Endometrial microvascular endothelial cells (primary cell): ENCODE results near the gene FBXO31. TPM values are rescaled to one million over a fixed set of nuclear protein-coding genes. Genes with fewer than 3 reads are reported as not detected.

Experiments used
- in situ Hi-C: cut with HindIII; loops from 2 replicates; pipeline ENCODE4 v1.10.0; 2017; ENCODE audit warnings: low sequenced_read_pairs, low pct_unique_long_range_greater_than_20kb; ENCODE audit errors: inconsistent ontology term
- total RNA-seq: library from RNA; depleted of rRNA; stranded (reverse); fragments of >200 nt; gene quantifications from one replicate; pipeline ENCODE4 v1.2.3, GENCODE V29; 2015; ENCODE audit errors: inconsistent ontology term

The FBXO31 gene
- total RNA-seq, 1 donor from 2014 or later: 25.2 TPM

DNA sequence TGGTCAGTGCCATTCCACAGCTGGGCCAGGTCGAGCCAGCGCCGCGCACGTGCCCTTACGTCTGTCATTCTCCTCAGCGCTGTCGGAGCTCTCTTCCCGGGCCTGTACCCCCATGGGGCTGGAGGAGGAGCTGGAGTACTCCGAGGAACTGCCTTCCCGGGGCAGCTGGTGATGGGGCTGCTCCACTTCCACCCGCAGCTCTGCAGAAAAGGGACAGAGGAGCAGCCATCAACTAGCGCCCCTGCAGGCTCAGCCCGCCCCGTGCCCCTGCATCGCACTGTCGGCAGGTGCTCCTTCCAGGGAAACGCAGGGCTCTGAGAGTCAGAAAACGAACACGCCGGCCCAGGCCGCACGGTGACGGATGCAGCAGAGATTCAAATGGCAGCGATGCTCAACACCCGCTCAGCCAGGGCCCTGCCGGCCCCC lies 29.4 kb upstream of the FBXO31 start:
- in situ Hi-C loops: no loop called here

DNA sequence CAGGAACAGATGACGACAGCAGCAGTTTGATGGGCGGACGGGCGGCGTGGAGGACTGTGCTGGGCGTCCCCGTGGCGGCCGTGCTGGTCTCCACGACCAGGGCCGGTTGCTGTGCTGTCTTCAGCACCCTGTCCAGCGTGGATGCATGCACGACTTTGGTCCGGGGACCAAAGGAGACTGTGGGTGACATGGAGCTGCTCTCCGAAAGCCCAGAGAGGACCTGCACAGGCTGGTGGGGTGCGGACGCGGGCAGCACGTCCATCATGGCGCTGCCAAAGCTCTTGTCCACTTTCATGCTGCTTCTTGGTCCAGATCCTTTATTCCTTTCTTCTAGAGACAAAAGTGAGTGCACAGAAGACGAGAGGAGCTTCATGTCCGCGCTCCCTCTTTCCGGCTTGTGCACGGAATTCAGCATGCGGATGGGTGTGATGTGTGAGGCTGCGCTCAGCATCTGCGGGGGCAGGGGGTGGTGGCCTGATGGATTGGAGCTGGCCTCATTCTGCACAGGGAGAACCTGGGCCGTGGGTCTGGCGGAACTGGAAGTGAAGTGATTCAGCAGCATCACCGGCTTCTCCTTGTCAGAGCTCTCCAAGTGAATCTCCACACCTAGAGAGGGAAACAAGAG lies 28.9 kb upstream of the FBXO31 start:
- in situ Hi-C loops: no loop called here

DNA sequence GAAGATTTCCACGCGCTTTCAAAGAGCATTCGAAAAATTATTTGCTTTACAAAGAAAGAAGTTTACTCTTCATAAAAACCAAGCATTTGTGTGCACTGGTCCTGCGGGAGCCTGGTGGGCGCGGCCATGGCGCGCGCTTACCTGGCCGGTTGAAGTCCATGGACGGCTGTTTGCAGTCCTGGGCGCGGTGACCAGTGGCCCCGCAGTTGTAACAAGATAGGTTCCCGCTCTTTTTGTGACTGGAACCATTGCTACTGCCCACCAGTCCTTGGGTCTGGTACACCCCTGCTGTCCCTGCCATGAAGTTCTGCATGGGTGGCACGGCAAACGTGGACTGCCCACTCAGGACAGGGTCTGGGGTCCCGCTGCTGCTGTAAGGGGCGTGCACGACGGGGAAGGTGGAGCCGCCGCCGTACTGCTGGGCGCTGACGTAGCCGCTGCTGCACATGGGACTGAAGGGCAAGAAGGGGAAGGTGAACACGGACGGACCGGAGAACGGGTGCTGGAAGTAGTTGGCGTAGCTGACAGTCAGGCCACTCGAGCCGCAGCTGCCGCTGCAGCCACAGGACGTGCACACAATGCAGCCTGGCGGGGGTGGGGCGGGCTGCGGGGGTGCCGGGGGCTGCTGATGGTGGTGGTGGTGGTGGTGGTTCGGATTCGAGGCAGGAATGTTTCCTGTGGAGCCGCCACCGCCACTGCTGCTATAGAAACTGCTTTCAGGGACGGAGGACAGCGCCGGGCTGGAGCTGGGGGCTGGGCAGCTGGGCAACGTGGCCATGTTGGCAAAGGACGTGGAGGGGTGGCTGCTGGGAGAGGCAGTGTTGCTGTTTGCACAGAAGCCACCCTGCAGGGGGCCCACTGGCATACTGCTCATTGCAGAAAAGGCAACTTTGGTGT lies 28.0 kb upstream of the FBXO31 start:
- in situ Hi-C loops: no loop called here

DNA sequence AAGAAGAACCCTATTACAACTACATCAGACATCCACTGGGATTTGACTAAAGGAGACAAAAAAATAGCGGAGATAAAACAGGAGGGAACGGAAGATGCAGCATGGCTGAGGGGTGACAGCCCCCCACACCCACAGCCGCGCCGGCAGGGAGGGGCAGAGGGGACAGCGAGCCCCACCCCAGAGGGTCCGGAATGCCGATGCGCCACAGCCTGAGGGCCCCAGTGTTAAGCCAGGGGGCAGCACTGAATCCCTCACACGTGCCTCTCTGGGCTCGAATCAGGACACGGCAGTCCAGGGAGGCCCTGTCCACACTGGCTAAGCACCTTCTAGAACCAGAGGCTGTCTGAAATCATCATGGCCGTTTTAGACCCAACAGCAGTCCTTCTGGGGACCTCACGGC lies 27.4 kb upstream of the FBXO31 start:
- in situ Hi-C loops: no loop called here

DNA sequence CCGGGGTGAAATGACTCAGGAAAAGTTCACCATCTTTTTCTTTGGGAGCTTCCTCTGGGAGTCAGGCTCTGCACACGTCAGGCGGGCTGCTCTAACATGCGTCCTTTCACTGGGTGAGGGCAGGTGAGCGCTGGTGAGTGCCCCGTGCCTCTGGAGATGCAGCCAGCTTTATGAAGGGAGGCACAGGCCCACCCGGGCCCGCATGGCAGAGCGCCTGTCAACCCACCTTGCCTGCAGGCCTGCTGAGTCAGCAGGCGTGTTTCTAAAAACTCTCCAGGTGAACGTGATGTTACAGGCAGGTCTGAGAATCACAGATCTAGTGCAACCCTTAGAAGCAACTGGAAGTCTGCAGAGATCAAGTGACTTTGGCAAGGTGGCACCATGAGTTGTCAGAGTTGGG lies 27.0 kb upstream of the FBXO31 start:
- in situ Hi-C loops: no loop called here

DNA sequence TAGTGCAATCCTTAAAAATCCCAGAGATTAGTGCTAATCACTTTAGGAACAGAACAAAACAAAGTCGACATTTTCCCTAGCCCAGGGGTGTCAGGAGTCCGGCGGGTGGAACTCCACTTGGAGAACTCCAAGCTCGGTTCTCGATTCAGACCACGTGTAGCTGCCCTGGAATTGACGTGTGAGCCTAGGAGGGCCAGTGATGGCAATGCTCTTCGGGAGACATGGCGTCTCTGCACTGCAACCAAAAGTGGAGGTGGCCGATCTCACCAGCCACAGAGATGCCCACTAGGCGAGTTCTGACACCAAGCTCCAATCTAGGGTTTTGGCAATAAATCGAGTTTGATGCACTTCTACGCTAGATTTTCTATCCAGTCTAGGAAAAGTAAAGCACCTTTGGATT lies 26.2 kb upstream of the FBXO31 start:
- in situ Hi-C loops: no loop called here

DNA sequence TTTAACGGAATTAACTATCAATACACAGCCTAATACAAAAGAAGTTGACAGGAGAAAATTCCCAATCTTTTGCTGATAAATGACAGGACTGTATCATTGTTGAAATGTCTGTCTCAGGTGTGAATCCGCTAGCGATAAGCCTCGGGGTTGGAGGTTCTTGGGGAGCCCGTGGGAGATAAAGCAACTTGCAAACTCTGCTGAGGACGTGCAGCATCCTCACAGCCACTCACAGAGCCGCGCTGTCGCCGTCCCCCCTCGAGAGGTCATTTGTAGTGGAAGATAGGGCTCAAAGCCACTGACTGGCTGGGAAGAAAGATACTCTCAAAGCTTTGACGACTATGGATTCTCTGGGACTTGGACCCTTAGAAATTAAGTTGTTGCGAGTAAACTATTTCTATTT lies 25.6 kb upstream of the FBXO31 start:
- in situ Hi-C loops: no loop called here

DNA sequence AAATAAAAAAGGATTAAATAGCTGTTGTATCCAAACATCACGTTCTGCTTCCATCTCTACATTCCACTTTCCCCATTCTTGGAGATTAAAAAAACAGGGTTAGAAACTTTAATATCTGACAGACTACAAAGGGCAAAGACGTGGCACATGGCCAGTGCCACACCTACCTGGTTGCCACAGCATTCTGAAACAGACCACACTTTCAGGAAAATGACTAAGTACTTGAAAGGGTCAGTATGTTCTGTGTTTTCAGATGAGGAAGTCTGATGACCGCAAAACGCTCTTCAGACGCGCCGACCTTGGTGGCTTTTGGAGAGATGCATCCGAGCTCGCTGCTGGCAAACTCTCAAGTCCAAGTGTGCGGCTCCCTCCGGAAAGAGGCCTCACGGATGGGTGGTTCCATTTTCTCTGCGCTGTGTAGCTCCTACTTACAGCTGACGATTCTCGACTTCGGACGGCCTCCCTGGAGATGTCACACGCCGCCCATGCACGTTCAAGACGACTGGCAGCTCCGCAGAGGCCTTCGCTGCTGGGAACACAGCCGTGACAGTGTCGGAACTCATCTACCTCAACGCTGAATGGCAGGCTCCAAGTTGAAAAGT lies 24.0 kb upstream of the FBXO31 start:
- in situ Hi-C loops: no loop called here

DNA sequence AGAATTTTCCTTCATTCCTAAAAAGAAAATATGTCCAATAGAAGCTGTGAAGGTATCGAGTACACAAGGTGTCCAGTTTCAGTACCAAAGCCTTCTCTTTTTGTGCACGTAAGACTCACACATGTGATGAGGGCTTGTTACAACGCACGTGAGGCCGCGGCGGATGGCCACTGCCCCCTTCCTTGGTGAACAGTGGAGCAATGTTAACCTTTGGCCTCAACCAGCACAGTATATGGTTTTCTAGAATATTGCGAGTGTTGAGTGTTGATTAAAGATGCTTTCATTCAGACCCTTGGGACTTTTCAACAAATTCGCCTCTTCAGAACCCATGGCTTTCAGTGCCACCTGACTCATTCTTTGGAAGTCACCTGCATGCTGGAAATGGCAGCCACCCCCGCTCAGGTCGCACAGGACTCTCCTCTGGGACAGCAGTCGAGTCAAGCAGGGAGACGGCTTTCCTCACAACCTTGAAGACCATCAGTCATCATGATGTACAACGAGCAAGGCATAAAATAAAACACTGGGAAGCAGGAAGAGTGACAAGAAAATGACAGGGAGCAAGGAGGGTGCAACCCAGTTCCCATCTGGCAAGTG lies 23.0 kb upstream of the FBXO31 start:
- in situ Hi-C loops: no loop called here

DNA sequence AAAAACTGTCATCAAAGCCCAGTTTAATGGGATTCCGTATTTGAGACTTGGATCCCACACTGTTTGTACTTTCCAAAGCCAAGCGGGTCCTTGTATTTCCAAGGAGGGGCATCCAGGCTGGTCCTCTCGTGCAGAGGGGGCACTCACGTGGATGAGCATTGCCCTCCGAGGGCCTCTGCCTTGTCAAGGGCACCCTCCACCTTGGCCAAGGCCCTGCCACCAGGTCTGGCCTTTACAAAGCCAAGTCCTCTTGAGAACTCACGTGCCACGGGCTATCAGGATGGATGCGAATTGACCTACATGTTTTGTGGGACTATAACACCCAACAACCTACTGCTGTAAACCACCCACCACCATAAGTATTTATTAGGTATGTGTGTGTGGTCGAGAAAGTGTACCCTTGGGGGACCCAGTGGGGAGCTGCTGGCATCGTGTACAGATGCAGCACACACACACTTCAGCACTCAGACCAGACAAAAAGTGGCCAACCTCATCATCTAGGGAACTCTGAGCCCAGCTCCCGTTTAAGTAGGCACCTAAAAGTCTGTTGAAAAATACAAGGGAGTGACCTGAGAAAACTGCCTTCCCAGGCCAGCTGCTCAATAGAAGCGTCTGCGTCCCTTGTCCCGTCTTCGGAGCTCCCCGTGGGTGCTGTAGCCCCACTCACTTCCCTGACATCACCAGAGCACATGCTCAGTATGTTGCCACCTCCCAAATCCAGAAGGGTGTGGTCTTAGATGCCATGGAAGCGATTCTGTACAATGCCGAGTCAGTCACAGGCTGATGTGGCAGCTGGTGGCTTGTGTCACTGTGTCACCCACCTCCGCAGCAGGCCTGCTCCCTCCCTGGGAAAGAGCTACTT lies 21.4 kb upstream of the FBXO31 start:
- in situ Hi-C loops: no loop called here

DNA sequence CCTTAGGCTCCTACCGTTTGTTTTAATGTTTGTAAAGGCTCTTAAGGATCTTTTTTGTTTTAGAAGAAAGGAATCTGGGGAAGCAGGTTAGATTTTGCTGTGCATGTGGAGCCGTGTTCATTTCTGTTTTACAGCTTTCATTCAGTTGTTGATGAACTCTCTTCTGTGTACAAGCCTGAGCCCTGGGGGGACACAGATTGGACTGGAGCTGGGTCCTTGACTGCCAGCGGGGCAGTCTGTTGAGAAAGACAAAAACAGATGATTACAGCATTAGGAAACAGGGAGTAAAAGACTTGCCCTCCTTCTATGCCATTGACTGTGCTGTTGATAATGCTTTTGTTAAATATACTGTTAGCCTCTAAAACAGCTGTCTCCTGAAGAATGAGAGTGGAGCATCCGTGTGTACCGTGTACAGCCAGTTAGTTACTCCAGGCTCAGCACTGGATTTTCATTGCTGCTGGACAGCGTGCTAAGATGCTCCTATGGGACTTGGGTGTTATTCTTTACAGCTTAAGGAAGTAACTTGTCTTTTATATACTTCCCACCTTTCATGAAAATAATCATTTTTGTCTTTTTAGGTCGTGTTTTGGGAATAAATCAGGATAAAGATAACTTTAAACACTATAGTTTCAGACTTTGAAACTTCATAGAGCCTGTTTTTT lies 11.7 kb upstream of the FBXO31 start:
- in situ Hi-C loops: no loop called here

DNA sequence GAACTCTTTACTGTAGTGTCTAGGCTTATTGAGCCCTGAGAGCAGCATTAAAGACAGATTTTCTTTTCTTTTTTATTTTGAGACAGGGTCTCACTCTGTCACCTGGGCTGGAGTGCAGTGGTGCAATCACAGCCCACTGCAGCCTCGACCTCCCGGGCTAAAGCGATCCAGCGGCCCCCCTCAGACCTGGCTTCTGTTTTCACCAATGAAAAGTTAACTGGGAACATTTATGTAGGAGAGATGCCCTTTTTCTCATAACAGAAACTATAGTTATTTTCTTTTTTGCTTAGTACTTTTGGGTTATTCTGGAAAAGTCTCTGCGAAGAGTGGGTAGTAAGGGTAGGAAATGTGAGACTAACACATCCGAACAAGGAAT lies 10.1 kb upstream of the FBXO31 start:
- in situ Hi-C loops: no loop called here

DNA sequence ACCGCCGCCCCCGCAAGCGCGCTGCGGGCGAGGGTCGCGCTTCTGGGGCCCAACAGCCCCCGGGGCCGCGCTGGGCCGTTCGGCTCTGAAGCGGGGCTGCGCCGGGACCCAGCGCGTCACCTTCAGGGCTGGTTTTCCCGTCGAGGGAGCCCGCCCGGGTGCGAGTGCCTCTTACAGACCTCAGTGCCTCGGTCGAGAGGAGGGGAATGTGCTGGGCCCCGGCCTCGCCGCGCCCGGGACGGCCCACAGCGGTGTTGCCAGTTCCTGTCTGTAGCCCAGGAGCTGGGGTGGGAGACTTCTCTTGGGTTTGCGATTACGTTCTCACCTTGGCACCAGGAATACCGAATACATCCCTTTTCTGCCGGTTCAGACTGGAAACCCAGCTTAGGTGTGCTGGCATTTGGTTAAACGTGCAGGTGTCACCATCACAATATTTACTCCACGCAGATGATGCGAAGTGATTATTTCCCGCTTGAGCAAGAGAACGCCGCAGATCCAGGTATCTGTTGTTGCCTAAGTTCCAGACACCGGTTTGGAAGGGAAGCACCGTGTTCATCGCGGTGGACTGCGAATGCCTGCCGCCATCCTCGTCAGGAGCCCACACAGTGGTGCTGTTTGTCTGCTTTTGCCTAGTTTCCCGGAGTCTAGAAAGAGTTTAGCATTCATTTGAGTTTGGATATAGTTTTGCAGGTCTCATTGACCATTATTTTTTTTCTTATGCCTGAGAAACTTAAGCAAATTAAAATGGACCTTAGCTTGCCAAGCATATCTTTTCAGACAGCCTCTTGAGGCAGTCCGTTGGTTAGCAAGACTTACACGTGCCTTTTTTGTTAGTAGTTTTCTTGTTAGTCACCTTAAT lies 9.5 kb upstream of the FBXO31 start:
- in situ Hi-C loops: no loop called here

DNA sequence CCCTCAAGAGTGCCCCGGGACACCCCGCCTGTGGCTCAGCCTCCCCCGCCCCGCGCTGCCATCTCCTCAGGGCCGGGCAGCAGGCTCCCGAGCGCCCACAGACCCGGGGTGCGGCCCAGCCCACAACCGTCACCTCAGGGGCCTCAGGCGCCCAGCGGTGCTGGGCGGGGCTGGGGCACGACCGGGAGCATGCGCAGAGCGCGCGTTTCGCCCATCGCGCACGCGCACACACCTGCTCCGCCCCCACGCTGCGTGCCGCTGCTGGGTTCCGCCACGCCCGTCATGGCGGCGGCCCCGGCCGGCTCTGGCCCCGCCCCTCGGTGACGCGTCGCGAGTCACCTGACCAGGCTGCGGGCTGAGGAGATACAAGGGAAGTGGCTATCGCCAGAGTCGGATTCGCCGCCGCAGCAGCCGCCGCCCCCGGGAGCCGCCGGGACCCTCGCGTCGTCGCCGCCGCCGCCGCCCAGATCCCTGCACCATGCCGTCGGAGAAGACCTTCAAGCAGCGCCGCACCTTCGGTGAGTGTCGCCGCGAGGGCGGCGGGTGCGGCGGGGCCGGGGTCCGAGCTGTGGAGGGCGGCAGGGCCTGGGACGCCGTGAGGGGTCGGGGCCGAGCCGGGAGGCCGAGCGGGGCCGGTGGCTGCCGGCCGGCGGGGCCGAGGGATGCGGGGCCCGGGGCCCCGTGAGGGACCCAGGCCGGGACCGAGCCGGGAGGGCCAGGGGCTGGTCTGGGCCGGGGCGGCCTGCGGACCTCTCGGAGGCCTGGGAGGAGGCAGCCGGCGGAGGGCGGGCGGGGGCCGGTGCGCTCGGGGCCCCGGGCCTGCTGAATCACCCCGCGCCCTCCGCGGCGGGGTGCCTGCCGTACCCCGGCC lies 8.6 kb upstream of the FBXO31 start, which contains the start of gene MAP1LC3B:
Gene MAP1LC3B, plus strand, starts transcription at position 387 of the 871 bp plus-strand sequence. Its CDS starts 92 bp downstream, at position 479.
- in situ Hi-C loops: no loop called here

DNA sequence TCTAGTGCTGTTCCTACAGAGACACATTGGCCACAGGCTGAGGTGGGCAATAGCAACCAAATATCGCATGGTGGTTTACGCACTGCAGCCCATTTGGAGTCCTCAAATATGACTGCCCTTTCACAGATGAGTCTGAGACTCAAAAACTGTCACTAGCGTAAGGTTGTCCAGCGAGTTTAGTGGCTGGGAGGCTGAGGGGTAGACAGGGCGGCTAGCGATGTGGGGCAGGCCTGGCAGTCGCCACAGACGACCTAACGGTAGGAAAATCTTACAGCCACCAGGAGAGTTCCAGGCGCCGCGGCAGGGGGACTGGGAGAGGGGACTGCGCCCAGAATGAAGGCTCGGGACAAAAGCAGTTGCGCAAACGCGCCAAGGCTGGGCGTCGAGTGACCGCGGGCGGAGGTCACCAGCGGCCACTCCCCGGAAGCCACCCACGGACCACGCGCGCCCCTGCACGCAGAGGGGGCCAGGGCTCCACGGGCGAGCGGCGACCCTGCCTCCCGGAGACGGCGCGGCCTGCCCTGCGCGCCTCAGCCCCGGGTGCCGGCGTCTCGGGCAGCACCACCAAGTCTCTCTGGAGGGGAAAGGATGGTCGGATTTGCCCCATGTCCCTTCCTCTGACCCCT lies 7.9 kb upstream of the FBXO31 start:
- in situ Hi-C loops: no loop called here

DNA sequence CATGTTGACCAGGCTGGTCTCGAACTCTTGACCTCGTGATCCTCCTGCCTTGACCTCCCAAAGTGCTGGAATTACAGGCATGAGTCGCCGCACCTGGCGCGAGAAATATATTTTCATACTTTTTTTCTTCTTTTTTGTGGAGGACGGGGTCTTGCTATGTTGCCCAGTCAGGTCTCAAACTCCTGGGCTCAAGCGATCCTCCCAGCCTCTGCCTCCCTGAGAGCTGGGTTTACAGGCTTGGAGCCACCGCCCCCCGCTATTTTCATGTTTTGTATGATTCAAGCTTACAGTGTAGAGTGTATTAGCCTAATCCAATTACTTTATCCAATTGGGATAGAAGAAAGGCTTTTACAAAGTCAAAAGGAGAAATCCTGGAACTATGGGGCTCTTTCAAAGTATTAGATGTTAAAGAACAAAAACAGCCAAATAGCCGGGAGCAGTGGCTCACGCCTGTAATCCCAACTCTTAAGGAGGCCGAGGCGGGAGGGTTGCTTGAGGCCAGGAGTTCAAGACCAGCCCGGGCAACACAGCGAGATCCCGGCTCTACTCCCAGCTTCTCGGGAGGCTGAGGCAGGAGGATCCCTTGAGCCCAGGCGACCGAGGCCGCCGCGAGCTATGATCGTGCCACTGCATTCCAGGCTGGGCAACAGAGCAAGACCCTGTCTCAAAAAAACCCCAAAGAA lies 7.2 kb upstream of the FBXO31 start:
- in situ Hi-C loops: no loop called here
